Stimulated activated CD4-positive, alpha-beta T cell treated with anti-CD3 and anti-CD28 coated beads, Interleukin-4, amount 100 ng/mL, for 48 hours (primary cell): ENCODE results near the gene UBAC1.
"Not testable (repeated sequence)": the region's sequence is repeated elsewhere in the genome, so short reads cannot be mapped to it uniquely, and the experiment has no call there.

ENCODE experiments used
- DNase-seq, 2 donors: peaks; one replicate each; pipeline ENCODE4 v3.0.0-alpha.2; 2020; ENCODE audit warnings: low read depth in 2 of 2

UBAC1 gene

DNA sequence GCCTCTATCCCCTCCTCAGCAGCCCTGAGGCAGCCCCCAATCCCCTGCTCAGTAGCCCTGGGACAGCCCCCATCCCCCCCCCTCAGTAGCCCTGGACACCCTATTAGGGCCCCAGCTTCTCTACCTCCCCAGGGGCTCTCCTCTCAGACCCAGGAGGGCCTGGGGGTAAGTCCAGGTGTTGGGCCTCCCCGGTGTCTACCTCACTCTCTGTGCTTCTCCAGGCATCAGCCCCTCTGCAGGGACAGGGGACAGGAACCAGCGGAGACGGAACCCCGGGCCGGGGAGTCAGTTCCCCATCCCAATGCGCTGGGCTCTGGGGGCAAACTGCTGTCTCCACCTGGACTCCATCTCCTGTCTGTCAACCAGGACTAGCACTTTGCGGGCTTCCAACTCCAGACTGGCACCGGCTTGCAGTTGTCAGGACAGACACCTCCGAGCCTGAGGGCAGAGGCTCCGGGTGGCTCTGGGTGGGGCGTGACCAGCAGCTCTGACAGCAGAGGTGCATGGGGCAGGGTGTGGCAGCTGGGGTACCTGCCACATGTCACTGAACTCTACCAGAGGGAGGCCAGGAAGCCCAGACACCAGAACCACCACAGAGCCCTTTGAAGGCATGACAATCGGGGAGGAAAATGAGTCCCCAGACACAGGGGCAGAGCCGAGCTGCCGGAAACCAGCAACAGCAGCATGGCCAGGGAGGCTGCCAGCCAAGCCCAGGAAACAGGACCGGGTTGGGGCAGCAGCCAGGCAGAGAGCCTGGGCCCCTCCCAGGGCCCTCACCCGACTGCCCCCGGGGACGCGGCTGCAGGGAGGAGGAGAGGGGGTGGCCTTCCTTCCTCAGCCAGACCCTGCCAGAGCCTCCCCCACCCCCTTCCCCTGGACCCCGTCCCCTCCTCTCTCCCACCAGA, 17.7 kb upstream of the UBAC1 start:
- DNase-seq = no peak

GRCh38 chr9:135976944-135977343, 15.8 kb upstream of the UBAC1 start:
- no peak for DNase-seq

DNA sequence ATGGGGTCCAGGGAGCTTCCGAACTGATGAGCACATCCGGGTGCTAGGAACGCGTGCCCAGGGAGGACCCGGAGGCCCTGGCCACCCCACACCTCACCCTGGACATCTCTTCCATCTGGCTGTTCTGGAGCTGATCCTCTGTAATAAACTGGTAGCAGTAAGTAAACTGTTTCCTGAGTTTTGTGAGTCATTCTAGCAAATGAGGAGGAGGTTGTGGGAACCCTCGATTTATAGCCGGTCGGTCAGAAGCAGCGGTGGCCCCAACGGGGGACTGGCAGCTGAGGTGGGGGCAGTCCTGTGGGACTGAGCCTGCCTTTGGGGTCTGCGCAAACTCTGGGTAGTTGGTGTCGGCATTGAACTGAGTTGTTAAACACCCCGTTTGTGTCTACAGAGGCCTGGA, 15.4 kb upstream of the UBAC1 start:
- no peak for DNase-seq

DNA sequence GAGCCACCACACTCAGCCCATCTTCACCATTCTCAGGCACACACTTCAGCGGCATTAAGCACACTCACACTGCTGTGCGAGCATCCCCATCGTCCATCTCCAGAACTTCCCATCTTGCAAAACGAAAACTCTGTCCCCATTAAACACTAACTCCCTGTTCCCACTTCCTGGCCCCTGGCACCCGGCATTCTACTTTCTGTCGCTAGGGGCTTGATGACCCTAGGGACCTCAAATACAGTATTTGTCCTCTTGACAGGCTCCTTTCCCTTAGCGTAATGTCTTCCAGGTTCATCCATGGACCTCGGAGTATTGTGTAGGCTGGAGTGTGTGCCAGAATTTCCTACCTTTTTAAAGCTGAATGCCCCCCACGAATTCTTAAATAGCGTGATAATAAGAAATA, 14.7 kb upstream of the UBAC1 start:
- no peak for DNase-seq

DNA sequence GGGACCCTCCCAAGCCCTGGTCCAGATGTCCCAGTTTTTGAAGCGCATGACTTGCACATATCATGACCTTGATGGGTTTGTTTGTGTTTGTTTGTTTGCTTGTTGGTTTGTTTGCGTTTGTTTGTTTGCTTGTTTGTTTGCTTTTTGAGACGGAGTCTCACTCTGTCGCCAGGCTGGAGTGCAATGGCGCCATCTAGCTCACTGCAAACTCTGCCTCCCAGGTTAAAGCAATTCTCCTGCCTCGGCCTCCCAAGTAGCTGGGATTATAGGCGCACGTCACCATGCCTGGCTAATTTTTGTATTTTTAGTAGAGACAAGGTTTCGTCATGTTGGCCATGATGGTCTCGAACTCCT, 13.0 kb upstream of the UBAC1 start:
- DNase-seq = no peak

DNA sequence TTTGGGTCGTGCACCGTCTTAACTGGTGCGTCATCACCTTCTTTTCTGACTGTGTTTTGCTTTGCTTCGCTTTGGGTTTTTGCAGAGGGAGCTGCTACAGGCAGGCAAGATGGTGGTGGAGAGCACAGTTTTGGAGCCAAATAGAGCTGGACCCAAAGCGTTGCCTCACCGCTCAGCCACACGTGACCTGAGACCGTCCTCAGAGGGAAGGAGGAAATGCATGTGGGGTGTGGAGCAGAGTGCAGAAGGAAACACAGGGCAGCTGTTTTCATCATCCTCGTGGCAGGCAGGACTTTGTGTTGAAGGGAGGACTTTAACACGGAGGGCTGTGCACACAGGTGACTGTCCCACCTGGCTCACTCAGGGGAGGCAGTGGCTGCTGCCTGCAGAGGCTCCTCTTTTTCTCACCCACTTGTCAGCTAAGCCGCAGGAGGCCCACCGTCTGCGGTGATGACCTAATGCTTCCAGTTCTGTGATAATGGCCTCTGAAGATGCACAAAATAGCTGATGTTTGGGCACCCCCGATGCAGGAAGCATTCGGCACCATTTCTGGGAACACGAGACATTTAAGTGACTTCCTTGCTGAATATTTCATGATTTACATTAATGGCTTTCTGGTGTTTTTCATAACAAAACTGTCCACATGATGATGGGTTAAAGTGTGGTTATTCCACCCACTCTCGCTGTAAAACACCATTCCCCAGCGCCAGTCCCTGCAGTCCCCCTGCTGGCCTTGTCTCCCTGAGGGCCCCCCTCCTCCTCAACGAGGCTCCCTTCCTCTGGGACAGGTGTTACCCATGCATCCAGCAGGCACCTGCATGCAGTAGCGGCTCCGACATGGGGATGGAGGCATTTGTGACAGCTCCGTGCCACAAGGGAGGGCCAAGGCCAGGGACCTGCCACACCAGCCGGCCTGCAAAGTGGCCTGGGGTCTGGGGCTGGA, 12.4 kb upstream of the UBAC1 start:
- DNase-seq = no peak

DNA sequence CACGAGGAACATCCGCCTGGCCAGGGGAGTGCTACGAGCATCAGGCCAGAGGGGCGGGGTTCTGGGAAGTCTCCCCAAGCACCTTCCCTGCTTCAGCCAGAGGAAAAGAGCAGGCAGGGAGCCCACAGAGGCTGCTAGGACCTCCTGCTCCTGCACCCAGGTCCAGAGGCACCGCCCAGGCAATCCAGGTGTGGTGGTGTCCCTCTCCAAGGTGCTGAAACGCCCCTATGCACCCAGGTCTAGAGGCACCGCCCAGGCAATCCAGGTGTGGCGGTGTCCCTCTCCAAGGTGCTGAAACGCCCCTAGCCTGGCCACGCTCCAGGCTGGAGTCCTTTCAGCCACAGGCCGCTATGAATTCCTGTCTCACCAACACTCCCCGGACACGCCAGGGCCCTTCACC, 10.7 kb upstream of the UBAC1 start:
- DNase-seq = peak in 1 of 2 donors; percentile 40

GRCh38 chr9:135971111-135971766, 10.1 kb upstream of the UBAC1 start:
- DNase-seq = no peak

DNA sequence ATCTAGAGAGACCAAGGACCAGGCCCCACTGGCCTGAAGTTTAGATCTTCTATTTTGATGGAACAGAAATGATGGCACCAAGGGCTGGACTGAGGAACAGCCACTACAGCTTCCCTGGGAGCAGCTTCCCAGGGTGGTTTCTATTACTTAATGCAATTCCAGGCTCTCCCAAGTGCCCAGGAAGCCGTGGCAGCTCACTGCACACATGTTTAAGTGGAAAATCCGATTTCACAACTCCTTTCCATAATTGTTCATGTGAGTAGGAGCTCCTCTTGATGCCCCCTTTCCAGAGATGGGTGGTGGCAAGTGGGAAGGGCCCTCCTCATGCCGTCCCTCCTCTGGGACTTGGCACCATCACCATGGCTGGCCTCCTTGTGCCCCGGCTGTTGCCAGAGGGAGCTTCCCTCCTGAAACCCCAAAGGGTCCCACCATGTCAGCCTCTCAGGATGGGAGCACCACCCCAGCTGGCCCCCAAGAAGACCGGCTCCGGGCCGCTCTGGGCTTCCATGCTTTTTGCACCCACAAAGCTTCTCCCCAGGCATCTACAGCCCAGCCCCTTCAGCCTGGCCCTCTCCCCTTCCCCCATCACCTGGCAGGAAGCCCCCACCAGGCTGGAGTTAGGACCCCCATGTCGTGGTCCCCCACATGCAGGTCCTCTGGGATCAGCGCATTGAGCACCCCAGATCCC, 9.1 kb upstream of the UBAC1 start:
- no peak for DNase-seq

- DNase-seq = no peak
These were observed 8.0 kb upstream of the UBAC1 start for GRCh38 chr9:135969064-135969683.

GRCh38 chr9:135968601-135969000, 7.4 kb upstream of the UBAC1 start:
- no peak for DNase-seq

DNA sequence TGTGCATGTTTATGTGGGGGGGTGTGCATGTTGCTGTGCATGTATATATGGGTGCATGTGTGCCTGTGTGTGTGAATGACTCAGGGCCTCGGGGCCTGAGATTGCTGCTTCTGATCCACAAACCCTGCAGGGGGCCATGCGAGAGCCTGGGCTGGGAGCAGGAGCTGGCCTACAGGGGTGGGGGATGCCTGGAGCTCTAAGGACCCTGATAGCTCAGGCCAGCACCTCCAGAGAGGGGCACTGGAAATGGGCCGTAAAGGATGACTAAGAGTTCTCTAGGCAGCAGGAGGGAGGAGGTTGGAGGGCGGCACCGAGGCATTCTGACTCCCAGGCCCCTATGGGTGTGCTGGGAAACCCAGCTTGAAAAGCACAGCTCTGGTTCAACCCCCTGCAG, 6.9 kb upstream of the UBAC1 start:
- no peak for DNase-seq

DNA sequence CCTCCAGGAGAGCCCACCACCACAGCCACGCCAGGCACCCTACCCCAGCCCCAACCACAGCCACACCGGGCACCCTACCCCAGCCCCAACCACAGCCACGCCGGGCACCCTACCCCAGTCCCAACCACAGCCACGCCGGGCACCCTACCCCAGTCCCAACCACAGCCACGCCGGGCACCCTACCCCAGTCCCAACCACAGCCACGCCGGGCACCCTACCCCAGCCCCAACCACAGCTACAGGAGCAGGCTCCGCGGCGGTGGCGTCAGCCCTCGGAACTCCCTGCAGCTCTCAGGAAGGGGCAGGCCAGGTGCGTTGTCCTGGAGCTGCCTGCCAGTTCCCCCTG, 5.7 kb upstream of the UBAC1 start:
- DNase-seq = not testable (repeated sequence)

- no peak for DNase-seq
These were observed 4.1 kb upstream of the UBAC1 start for GRCh38 chr9:135965124-135965756.

DNA sequence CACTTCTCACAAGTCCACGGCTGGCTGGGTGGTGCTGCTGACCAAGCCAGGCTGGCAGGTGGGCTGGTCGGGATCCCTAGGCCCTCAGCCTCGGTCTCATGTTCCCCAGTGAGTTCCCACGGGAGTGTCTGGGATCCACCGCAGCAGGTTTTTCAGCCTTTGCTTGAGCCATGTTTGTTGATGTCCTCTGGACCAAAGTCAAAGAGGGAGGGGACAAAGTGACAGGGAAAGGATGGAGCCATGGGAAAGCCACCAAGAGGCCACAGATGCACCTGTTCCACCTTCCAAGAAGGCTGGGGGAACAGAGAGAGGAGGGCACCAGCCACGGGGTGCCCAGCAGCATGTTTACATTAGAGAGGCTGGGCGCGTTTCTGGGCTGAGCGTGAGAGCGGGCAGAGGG, 2.8 kb upstream of the UBAC1 start:
- no peak for DNase-seq

DNA sequence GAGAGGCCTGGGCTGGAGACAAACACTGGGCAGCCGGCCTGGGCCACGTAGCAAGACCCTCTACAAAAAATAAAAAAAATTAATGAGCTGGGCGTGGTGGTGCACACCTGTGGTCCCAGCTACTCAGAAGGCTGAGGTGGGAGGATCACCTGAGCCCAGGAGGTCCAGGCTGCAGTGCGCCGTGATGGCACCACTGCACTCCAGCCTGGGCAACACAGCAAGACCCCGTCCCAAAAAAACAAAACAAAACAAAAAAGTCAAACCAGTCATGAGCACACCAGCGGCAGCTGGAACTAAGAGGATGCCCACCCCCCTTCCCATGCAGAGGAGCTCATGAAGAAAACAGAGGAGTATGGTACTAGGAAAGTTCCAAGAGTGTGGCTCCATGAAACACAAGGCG, 2.2 kb upstream of the UBAC1 start:
- no peak for DNase-seq

- no peak for DNase-seq
These were observed 1.6 kb upstream of the UBAC1 start for GRCh38 chr9:135962696-135963307.

GRCh38 chr9:135961811-135962695, 880 bp upstream of the UBAC1 start:
- no peak for DNase-seq
